Vagina (tissue), 2 donors: ENCODE results near the gene ANKS1A. TPM values are rescaled to one million over a fixed set of nuclear protein-coding genes. Genes with fewer than 3 reads are reported as not detected.

ENCODE experiments used
- DNase-seq, 2 donors: peaks; one replicate each; pipeline ENCODE4 v3.0.0-alpha.2; 2017; ENCODE audit errors: extremely low spot score in 2 of 2
- H3K27ac ChIP-seq: fragments of 200-600 bp; sonication (generic); one replicate; pipeline ENCODE4 v1.5.1; 2019
- H3K27me3 ChIP-seq: fragments of 200-600 bp; sonication (generic); one replicate; pipeline ENCODE4 v1.5.1; 2019
- H3K36me3 ChIP-seq, 2 donors: fragments of 200-600 bp; sonication (generic); one replicate each; pipeline ENCODE4 v1.5.1; 2017 to 2019
- H3K4me1 ChIP-seq: fragments of 200-600 bp; sonication (generic); one replicate; pipeline ENCODE4 v1.5.1; 2019
- H3K4me3 ChIP-seq, 2 donors: fragments of 200-600 bp; sonication (generic); 1 replicate in 1 of 2; 2 replicates in 1 of 2; pipeline ENCODE4 v1.5.1; 2016 to 2019
- H3K9me3 ChIP-seq: fragments of 200-600 bp; sonication (generic); one replicate; pipeline ENCODE4 v1.5.1; 2019
- POLR2A ChIP-seq, 2 donors: fragments of 450-650 bp; IDR thresholded peaks; one replicate each; pipeline ENCODE4 v1.6.1; 2017; ENCODE audit warnings: antibody characterized with exemption in 2 of 2, mild to moderate bottlenecking in 2 of 2, moderate library complexity in 2 of 2
- POLR2AphosphoS5 ChIP-seq, 2 donors: sonication (generic); formaldehyde crosslinking; IDR thresholded peaks; one replicate each; pipeline ENCODE4 v1.9.0; 2017; ENCODE audit warnings: antibody characterized with exemption in 2 of 2, mild to moderate bottlenecking in 2 of 2, low read depth in 1 of 2; ENCODE audit not compliant: insufficient read depth in 1 of 2
- intact Hi-C: fragments of 100-400 bp; cut with DNase I; formaldehyde crosslinking; loops from one replicate; pipeline ENCODE4 v1.15.1; 2023
- total RNA-seq: library from RNA; depleted of rRNA; stranded (reverse); fragments of >200 nt; gene quantifications from one replicate; pipeline ENCODE4 v1.2.3, GENCODE V29; 2016
- TF ChIP-seq, protein P1 (sequence below), 3 experiments: fragments of 450-650 bp in 2 of 3; fragments of 200-600 bp in 1 of 3; sonication (generic) in 1 of 3; IDR thresholded peaks; one replicate each; pipeline ENCODE4 v1.5.1; 2017 to 2019; ENCODE audit warnings: antibody characterized with exemption in 3 of 3, mild to moderate bottlenecking in 2 of 3, moderate library complexity in 2 of 3

The ANKS1A gene
- total RNA-seq, 1 donor from 2014 or later: 24.3 TPM

DNA sequence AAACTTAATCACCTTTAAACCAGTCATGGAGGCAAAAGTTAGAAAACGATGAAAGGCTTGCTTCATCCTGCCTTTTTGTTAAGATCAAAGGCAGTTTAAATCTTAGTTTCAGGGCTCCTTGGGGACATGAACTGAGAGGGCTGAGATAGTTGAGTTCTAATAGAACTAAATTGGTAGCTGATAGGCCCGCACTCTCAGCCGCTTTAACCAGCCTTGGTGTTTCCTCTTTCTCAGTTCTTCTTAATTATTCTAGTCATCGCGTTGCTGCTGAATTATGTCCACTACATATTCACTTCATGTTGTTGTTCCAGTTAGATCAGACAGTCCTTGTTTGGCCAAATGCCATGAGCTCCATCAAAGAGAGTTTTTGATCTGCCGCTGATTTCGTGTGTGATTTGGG lies 72.5 kb downstream of the ANKS1A start:
- intact Hi-C loops: no loop called here
- no peak for TF ChIP-seq POLR2A (IDR thresholded peaks at IDR 0.05)
- TF ChIP-seq, protein P1, sequence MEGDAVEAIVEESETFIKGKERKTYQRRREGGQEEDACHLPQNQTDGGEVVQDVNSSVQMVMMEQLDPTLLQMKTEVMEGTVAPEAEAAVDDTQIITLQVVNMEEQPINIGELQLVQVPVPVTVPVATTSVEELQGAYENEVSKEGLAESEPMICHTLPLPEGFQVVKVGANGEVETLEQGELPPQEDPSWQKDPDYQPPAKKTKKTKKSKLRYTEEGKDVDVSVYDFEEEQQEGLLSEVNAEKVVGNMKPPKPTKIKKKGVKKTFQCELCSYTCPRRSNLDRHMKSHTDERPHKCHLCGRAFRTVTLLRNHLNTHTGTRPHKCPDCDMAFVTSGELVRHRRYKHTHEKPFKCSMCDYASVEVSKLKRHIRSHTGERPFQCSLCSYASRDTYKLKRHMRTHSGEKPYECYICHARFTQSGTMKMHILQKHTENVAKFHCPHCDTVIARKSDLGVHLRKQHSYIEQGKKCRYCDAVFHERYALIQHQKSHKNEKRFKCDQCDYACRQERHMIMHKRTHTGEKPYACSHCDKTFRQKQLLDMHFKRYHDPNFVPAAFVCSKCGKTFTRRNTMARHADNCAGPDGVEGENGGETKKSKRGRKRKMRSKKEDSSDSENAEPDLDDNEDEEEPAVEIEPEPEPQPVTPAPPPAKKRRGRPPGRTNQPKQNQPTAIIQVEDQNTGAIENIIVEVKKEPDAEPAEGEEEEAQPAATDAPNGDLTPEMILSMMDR (IDR thresholded peaks at IDR 0.05): no peak
- no peak overlapping the region for H3K27ac ChIP-seq
- no peaks in the 10 kb centered on the region for H3K9me3 ChIP-seq
- H3K4me1 ChIP-seq: peaks cover 26% of the 10 kb centered on the region
- H3K27me3 ChIP-seq: no peaks in the 10 kb centered on the region
- no peak for DNase-seq
- H3K36me3 ChIP-seq: no peaks in the 10 kb centered on the region
- no peak overlapping the region for H3K4me3 ChIP-seq

DNA sequence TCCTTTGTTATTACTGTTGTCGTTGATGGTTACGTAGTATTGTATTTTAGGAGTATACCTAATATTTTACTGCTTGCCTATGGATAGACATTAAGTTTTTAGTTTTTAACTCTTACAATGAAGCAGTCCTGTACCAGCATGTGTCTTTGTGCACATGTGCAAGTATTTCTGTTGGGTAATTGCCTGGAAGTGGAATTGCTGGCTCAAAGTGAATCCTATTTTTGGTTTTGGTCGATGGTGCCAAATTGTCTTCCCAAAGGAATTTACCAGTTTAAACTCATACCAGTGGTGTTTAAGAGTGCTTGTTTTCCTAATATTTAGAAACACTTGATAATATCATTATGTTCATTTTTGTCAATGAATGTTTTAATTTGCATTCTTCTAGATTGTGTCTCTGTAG lies 75.5 kb downstream of the ANKS1A start:
- intact Hi-C loops: no loop called here
- H3K4me3 ChIP-seq: no peak overlapping the region
- no peaks in the 10 kb centered on the region for H3K27me3 ChIP-seq
- TF ChIP-seq, protein P1 (IDR thresholded peaks at IDR 0.05): no peak
- no peak for TF ChIP-seq POLR2A (IDR thresholded peaks at IDR 0.05)
- TF ChIP-seq POLR2AphosphoS5 (IDR thresholded peaks at IDR 0.05; ENCODE audit: insufficient read depth in 1 of 2, low read depth in 1 of 2): no peak
- H3K4me1 ChIP-seq: peaks cover 12% of the 10 kb centered on the region
- no peaks in the 10 kb centered on the region for H3K36me3 ChIP-seq
- H3K9me3 ChIP-seq: no peaks in the 10 kb centered on the region
- DNase-seq: no peak
- H3K27ac ChIP-seq: no peak overlapping the region

DNA sequence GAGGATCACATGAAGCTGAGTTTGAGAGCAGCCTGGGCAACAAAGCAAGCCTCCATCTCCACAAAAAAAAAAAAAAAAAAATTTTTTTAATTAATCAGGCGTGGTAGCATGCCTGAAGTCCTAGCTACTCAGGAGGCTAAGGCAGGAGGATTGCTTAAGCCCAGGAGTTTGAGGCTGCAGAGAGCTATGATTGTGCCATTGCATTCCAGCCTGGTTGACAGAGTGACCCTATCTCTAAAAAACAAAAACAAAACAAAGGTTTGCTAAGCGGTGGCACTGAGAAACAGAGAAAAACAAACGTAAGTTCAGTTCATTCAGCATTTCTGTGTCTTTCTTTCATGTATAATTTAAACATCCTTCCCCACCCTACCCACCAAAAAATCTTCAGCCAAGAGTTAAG lies 78.4 kb downstream of the ANKS1A start:
- H3K9me3 ChIP-seq: no peaks in the 10 kb centered on the region
- peaks cover 0 to 15% of the 10 kb centered on the region in 2 donors for H3K36me3 ChIP-seq
- TF ChIP-seq POLR2A (IDR thresholded peaks at IDR 0.05) (no peak), POLR2AphosphoS5 (IDR thresholded peaks at IDR 0.05; ENCODE audit: insufficient read depth in 1 of 2, low read depth in 1 of 2) (no peak)
- TF ChIP-seq, protein P1 (IDR thresholded peaks at IDR 0.05): no peak
- H3K27ac ChIP-seq: no peak overlapping the region
- peaks cover 21% of the 10 kb centered on the region for H3K4me1 ChIP-seq
- no peaks in the 10 kb centered on the region for H3K27me3 ChIP-seq
- intact Hi-C loops: no loop called here
- DNase-seq: no peak
- no peak overlapping the region for H3K4me3 ChIP-seq

DNA sequence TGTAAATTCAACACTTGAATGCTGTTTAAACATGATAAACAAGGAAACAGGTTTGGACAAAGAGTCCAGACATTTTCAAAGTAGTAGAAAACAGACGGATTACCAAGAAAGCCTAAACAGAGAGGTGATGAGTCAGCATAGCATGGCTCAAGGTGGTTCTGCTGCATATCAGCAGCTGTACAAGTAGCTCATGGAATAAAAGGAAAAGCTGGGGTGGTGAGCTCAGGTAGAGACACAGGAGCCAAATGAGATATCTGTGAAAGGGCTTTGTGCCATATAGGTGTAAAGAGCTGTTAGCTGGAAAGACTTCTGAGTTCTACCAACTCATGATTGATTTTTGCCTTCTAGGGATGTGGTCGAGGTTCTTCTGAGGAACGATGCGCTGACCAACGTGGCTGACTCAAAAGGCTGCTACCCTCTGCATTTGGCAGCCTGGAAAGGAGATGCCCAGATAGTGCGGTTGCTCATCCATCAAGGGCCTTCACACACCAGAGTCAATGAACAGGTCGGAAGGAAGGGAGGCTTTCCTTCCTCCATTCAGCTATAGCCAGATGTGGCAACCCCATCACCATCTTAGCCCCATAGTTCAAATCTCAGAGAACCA lies 80.7 kb downstream of the ANKS1A start:
- TF ChIP-seq POLR2AphosphoS5 (IDR thresholded peaks at IDR 0.05; ENCODE audit: insufficient read depth in 1 of 2, low read depth in 1 of 2) (no peak), POLR2A (IDR thresholded peaks at IDR 0.05) (no peak)
- TF ChIP-seq, protein P1 (IDR thresholded peaks at IDR 0.05): no peak
- Histone ChIP-seq H3K36me3 (peaks cover 0 to 15% of the 10 kb centered on the region in 2 donors), H3K27ac (no peak overlapping the region), H3K27me3 (no peaks in the 10 kb centered on the region), H3K9me3 (no peaks in the 10 kb centered on the region), H3K4me3 (no peak overlapping the region), H3K4me1 (peaks cover 13% of the 10 kb centered on the region)
- no peak for DNase-seq
- intact Hi-C loops: no loop called here

DNA sequence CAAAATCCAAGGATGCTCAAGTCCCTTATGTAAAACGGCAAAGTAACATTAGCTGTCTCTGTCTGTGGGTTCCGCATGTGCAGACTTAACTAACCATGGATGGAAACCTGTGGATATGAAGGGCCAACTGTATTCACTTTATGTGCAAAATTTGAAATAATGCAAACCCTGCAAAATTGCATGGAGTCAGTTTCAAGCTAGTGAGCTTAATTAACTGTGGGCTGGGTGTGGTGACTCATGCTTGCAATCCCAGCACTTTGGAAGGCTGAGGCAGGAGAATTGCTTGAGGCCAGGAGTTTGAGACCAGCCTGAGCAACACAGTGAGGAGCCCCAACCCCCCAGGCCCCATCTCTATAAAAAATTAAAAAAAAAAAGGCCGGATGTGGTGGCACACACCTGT lies 81.4 kb downstream of the ANKS1A start:
- intact Hi-C loops: no loop called here
- TF ChIP-seq POLR2A (IDR thresholded peaks at IDR 0.05) (no peak), POLR2AphosphoS5 (IDR thresholded peaks at IDR 0.05; ENCODE audit: insufficient read depth in 1 of 2, low read depth in 1 of 2) (no peak)
- TF ChIP-seq, protein P1 (IDR thresholded peaks at IDR 0.05): no peak
- no peaks in the 10 kb centered on the region for H3K9me3 ChIP-seq

More for the DNA sequence above, 81.4 kb downstream of the ANKS1A start:
- H3K4me3 ChIP-seq: no peak overlapping the region
- H3K4me1 ChIP-seq: peaks cover 9% of the 10 kb centered on the region
- no peak overlapping the region for H3K27ac ChIP-seq
- H3K36me3 ChIP-seq: peaks cover 0 to 15% of the 10 kb centered on the region in 2 donors
- DNase-seq: no peak
- no peaks in the 10 kb centered on the region for H3K27me3 ChIP-seq
